Prostate gland (tissue), 2 donors: Measurements from ENCODE around the gene SPNS2.

ENCODE experiments used
- CTCF ChIP-seq, 4 experiments: fragments of 200-600 bp in 2 of 4; fragments of 450-650 bp in 2 of 4; sonication (generic) in 2 of 4; IDR thresholded peaks; 1 replicate in 3 of 4; 2 replicates in 1 of 4; pipeline ENCODE4 v1.5.1; 2016 to 2019; ENCODE audit warnings: antibody characterized with exemption in 4 of 4, mild to moderate bottlenecking in 2 of 4, moderate library complexity in 2 of 4
- POLR2A ChIP-seq: fragments of 450-650 bp; IDR thresholded peaks from one replicate; pipeline ENCODE4 v1.6.1; 2016; ENCODE audit warnings: antibody characterized with exemption, mild to moderate bottlenecking

- TF ChIP-seq CTCF (IDR thresholded peaks at IDR 0.05) (no peak), POLR2A (no peak)
Measured at GRCh38 chr17:4559966-4560365, 61.3 kb downstream of the SPNS2 start.
